Measurements from ENCODE around the gene POLE.

Gene POLE

DNA sequence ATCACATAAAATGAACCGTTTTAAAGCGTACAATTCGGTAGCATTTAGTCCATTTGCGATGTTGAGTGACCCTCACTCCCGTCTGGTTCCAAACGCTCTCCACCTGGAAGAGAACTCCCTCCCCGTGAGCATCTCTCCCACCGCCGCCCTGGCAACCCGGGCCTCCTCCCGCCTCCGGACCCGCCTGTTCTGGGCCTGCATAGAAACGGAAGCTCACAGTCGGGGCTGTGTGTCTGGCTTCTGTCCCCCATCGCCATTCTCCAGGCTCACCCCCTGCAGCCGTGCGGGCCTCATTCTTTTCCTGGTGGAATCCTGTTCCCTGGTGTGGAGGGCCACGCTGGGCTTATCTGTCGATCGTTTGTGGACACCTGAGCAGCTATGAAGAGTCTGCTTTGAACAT, 94.1 kb downstream of the POLE start:
- Histone ChIP-seq H3K79me1 (ENCODE audit: low read length) (no peaks in the 10 kb centered on the region), H4K8ac (ENCODE audit: low read depth, low read length) (no peak overlapping the region), H3K18ac (ENCODE audit: low read length) (no peak overlapping the region), H2BK15ac (replicated peaks; ENCODE audit: low read depth) (no peak overlapping the region), H3K27ac (ENCODE audit: low read depth, low read length) (no peak overlapping the region), H3K4me1 (ENCODE audit: control insufficient read depth, low read depth, low read length) (no peaks in the 10 kb centered on the region), H3K23ac (ENCODE audit: low read length) (no peak overlapping the region), H3K56ac (ENCODE audit: low read length) (no peak overlapping the region), H4K5ac (ENCODE audit: low read length) (no peak overlapping the region), H3K79me2 (ENCODE audit: control insufficient read depth, insufficient read depth, low read length) (no peaks in the 10 kb centered on the region), H3K27me3 (ENCODE audit: insufficient read depth, low read length, poor library complexity) (no peaks in the 10 kb centered on the region), H2BK5ac (ENCODE audit: low read length) (no peak overlapping the region), H3K9ac (ENCODE audit: low read length) (no peak overlapping the region), H2BK120ac (ENCODE audit: low read depth, low read length) (no peak overlapping the region), H3K4me2 (ENCODE audit: low read length) (no peak overlapping the region), H3K4ac (ENCODE audit: low read depth, low read length) (no peak overlapping the region), H3K36me3 (ENCODE audit: control insufficient read depth, insufficient read depth, low read length) (no peaks in the 10 kb centered on the region), H3K4me3 (ENCODE audit: low read length) (no peak overlapping the region), H2AK5ac (ENCODE audit: low read length) (no peak overlapping the region)
- no peak for DNase-seq
- WGBS (ENCODE audit: extremely low coverage, insufficient coverage, low lambda C conversion rate), result no CpG with 5 or more reads among the region's 21 CpGs

GRCh38 chr12:132592282-132592970, 94.7 kb downstream of the POLE start:
- H3K4me2 ChIP-seq (ENCODE audit: low read length), result no peak overlapping the region
- H2BK15ac ChIP-seq (replicated peaks; ENCODE audit: low read depth), result no peak overlapping the region
- no peak for DNase-seq
- H3K4ac ChIP-seq (ENCODE audit: low read depth, low read length), result no peak overlapping the region
- no peak overlapping the region for H4K8ac ChIP-seq (ENCODE audit: low read depth, low read length)
- no peak overlapping the region for H2BK5ac ChIP-seq (ENCODE audit: low read length)
- H3K4me1 ChIP-seq (ENCODE audit: control insufficient read depth, low read depth, low read length), result no peaks in the 10 kb centered on the region
- H3K18ac ChIP-seq (ENCODE audit: low read length), result no peak overlapping the region
- no peak overlapping the region for H3K4me3 ChIP-seq (ENCODE audit: low read length)
- H3K27ac ChIP-seq (ENCODE audit: low read depth, low read length), result no peak overlapping the region
- no peak overlapping the region for H3K56ac ChIP-seq (ENCODE audit: low read length)
- no peaks in the 10 kb centered on the region for H3K79me2 ChIP-seq (ENCODE audit: control insufficient read depth, insufficient read depth, low read length)
- no peak overlapping the region for H4K5ac ChIP-seq (ENCODE audit: low read length)
- H3K9ac ChIP-seq (ENCODE audit: low read length), result no peak overlapping the region
- H2BK120ac ChIP-seq (ENCODE audit: low read depth, low read length), result no peak overlapping the region
- H3K27me3 ChIP-seq (ENCODE audit: insufficient read depth, low read length, poor library complexity), result no peaks in the 10 kb centered on the region
- no peaks in the 10 kb centered on the region for H3K79me1 ChIP-seq (ENCODE audit: low read length)
- no peaks in the 10 kb centered on the region for H3K36me3 ChIP-seq (ENCODE audit: control insufficient read depth, insufficient read depth, low read length)
- WGBS (ENCODE audit: extremely low coverage, insufficient coverage, low lambda C conversion rate), result no CpG with 5 or more reads among the region's 38 CpGs
- no peak overlapping the region for H3K23ac ChIP-seq (ENCODE audit: low read length)
- H2AK5ac ChIP-seq (ENCODE audit: low read length), result no peak overlapping the region

DNA sequence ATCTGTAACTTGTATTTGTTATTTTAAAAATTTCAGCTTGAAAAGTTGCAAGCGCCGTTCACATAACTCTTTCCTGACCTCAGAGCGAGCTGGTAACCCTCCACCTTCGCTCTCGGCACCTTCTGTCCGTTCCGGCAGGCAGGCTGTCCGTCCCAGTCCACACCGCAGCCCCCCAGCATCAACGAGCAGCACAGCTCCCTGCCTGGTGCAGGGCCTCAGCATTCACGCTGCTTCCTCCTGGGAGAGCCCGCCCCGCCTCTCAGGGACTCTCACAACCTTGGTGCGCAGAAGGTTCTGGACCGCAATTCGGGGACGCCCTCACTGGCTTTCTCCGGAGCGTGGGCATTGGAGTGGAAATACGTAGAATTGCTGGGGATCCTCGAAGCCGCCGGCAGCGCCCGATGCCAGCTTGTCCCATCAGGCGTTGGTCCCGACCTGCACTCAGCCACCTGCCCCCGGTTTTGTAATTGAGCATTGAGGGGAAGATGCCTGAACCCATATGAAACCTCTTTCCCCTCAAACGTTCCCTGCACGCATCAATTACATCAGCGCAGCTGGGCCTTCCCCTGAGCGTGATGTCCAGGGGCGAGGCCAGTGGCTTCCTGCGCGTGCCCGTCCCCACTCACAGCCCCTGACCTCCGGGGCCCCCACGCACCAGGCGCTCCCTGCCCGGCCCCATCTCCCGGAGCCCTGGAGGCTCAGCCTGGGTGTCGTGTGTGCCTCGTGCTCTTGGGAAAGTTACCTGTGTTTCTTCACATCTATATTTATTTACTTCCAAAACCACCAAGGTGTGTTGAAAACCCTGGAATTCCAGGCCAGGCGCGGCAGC, 95.8 kb downstream of the POLE start:
- no peak overlapping the region for H2BK5ac ChIP-seq (ENCODE audit: low read length)
- no peaks in the 10 kb centered on the region for H3K79me2 ChIP-seq (ENCODE audit: control insufficient read depth, insufficient read depth, low read length)
- no peak overlapping the region for H4K8ac ChIP-seq (ENCODE audit: low read depth, low read length)
- no peak overlapping the region for H3K9ac ChIP-seq (ENCODE audit: low read length)
- H3K27ac ChIP-seq (ENCODE audit: low read depth, low read length), result no peak overlapping the region
- H3K27me3 ChIP-seq (ENCODE audit: insufficient read depth, low read length, poor library complexity), result no peaks in the 10 kb centered on the region
- no CpG with 5 or more reads among the region's 45 CpGs for WGBS (ENCODE audit: extremely low coverage, insufficient coverage, low lambda C conversion rate)
- H3K4me3 ChIP-seq (ENCODE audit: low read length), result no peak overlapping the region
- H3K4me1 ChIP-seq (ENCODE audit: control insufficient read depth, low read depth, low read length), result no peaks in the 10 kb centered on the region
- H3K4ac ChIP-seq (ENCODE audit: low read depth, low read length), result no peak overlapping the region
- no peak overlapping the region for H2AK5ac ChIP-seq (ENCODE audit: low read length)
- no peak overlapping the region for H3K56ac ChIP-seq (ENCODE audit: low read length)
- no peaks in the 10 kb centered on the region for H3K36me3 ChIP-seq (ENCODE audit: control insufficient read depth, insufficient read depth, low read length)
- no peak overlapping the region for H2BK15ac ChIP-seq (replicated peaks; ENCODE audit: low read depth)
- no peak overlapping the region for H3K4me2 ChIP-seq (ENCODE audit: low read length)
- no peaks in the 10 kb centered on the region for H3K79me1 ChIP-seq (ENCODE audit: low read length)
- H3K23ac ChIP-seq (ENCODE audit: low read length), result no peak overlapping the region
- H2BK120ac ChIP-seq (ENCODE audit: low read depth, low read length), result no peak overlapping the region
- H4K5ac ChIP-seq (ENCODE audit: low read length), result no peak overlapping the region
- DNase-seq, result no peak
- no peak overlapping the region for H3K18ac ChIP-seq (ENCODE audit: low read length)

- Histone ChIP-seq H3K9ac (ENCODE audit: low read length) (no peak overlapping the region), H2BK5ac (ENCODE audit: low read length) (no peak overlapping the region), H3K4me1 (ENCODE audit: control insufficient read depth, low read depth, low read length) (no peaks in the 10 kb centered on the region), H2BK15ac (replicated peaks; ENCODE audit: low read depth) (no peak overlapping the region), H3K27me3 (ENCODE audit: insufficient read depth, low read length, poor library complexity) (peaks cover 6% of the 10 kb centered on the region), H3K4me3 (ENCODE audit: low read length) (no peak overlapping the region), H4K8ac (ENCODE audit: low read depth, low read length) (no peak overlapping the region), H3K4me2 (ENCODE audit: low read length) (no peak overlapping the region), H3K4ac (ENCODE audit: low read depth, low read length) (no peak overlapping the region), H4K5ac (ENCODE audit: low read length) (no peak overlapping the region), H2AK5ac (ENCODE audit: low read length) (no peak overlapping the region), H3K27ac (ENCODE audit: low read depth, low read length) (no peak overlapping the region), H3K79me2 (ENCODE audit: control insufficient read depth, insufficient read depth, low read length) (no peaks in the 10 kb centered on the region), H3K23ac (ENCODE audit: low read length) (no peak overlapping the region), H3K18ac (ENCODE audit: low read length) (no peak overlapping the region), H3K36me3 (ENCODE audit: control insufficient read depth, insufficient read depth, low read length) (no peaks in the 10 kb centered on the region), H3K56ac (ENCODE audit: low read length) (no peak overlapping the region), H2BK120ac (ENCODE audit: low read depth, low read length) (no peak overlapping the region), H3K79me1 (ENCODE audit: low read length) (no peaks in the 10 kb centered on the region)
- WGBS (ENCODE audit: extremely low coverage, insufficient coverage, low lambda C conversion rate), result no CpG with 5 or more reads among the region's 19 CpGs
- DNase-seq, result no peak
Measured at GRCh38 chr12:132588821-132589669, 98.1 kb downstream of the POLE start.

GRCh38 chr12:132588319-132588718, 98.8 kb downstream of the POLE start:
- no peak overlapping the region for H3K4ac ChIP-seq (ENCODE audit: low read depth, low read length)
- no peak overlapping the region for H3K4me2 ChIP-seq (ENCODE audit: low read length)
- H3K4me1 ChIP-seq (ENCODE audit: control insufficient read depth, low read depth, low read length), result no peaks in the 10 kb centered on the region
- no peak for DNase-seq
- no peak overlapping the region for H3K4me3 ChIP-seq (ENCODE audit: low read length)
- no peak overlapping the region for H3K27ac ChIP-seq (ENCODE audit: low read depth, low read length)
- no peak overlapping the region for H3K18ac ChIP-seq (ENCODE audit: low read length)
- no peak overlapping the region for H2AK5ac ChIP-seq (ENCODE audit: low read length)
- WGBS (ENCODE audit: extremely low coverage, insufficient coverage, low lambda C conversion rate), result no CpG with 5 or more reads among the region's 6 CpGs
- no peak overlapping the region for H4K5ac ChIP-seq (ENCODE audit: low read length)
- no peak overlapping the region for H2BK15ac ChIP-seq (replicated peaks; ENCODE audit: low read depth)
- H3K27me3 ChIP-seq (ENCODE audit: insufficient read depth, low read length, poor library complexity), result peaks cover 6% of the 10 kb centered on the region
- H4K8ac ChIP-seq (ENCODE audit: low read depth, low read length), result no peak overlapping the region
- no peak overlapping the region for H3K9ac ChIP-seq (ENCODE audit: low read length)
- H3K23ac ChIP-seq (ENCODE audit: low read length), result no peak overlapping the region
- no peaks in the 10 kb centered on the region for H3K36me3 ChIP-seq (ENCODE audit: control insufficient read depth, insufficient read depth, low read length)
- no peaks in the 10 kb centered on the region for H3K79me1 ChIP-seq (ENCODE audit: low read length)
- H2BK120ac ChIP-seq (ENCODE audit: low read depth, low read length), result no peak overlapping the region
- H2BK5ac ChIP-seq (ENCODE audit: low read length), result no peak overlapping the region
- no peaks in the 10 kb centered on the region for H3K79me2 ChIP-seq (ENCODE audit: control insufficient read depth, insufficient read depth, low read length)
- H3K56ac ChIP-seq (ENCODE audit: low read length), result no peak overlapping the region

All from mesendoderm (in vitro differentiated cells).